Panc1 (cell line): Measurements from ENCODE around the gene NEK5. TPM values are rescaled to one million over a fixed set of nuclear protein-coding genes. Genes with fewer than 3 reads are reported as not detected.

Experiments
- ATAC-seq: fragments of 200-7000 bp; cut with Tn5 transposase; 2 replicates; pipeline ENCODE4 v1.9.1; 2020; ENCODE audit warnings: mild to moderate bottlenecking, moderate library complexity
- BruUV-seq: library from RNA; stranded (reverse); fragments of 400-500 nt; replicated peaks from 2 replicates; lab custom pipeline; 2021; lab: Mats Ljungman, UMichigan
- CTCF ChIA-PET: fragments of 300-600 bp; sonication (Branson Sonifier 250); formaldehyde crosslinking; loops from one replicate; lab custom pipeline; 2022; ENCODE audit warnings: antibody characterized with exemption; lab: Charles Lee
- POLR2A ChIA-PET: fragments of 300-600 bp; sonication (Branson Sonifier 250); formaldehyde crosslinking; loops from one replicate; lab custom pipeline; 2022; ENCODE audit warnings: antibody characterized with exemption; lab: Charles Lee
- DNase-seq: peaks from one replicate; pipeline ENCODE4 v3.0.0-alpha.2; 2010; ENCODE audit warnings: low read depth, low spot score
- H3K27ac ChIP-seq: 2 replicates; pipeline ENCODE4 v1.5.1; 2011; ENCODE audit warnings: mild to moderate bottlenecking, low read length, inconsistent platforms
- H3K27me3 ChIP-seq: fragments of 200-500 bp; sonication (Bioruptor generic); 2 replicates; pipeline ENCODE4 v1.6.0; 2014; ENCODE audit warnings: low read length, inconsistent platforms; ENCODE audit not compliant: control insufficient read depth, insufficient read depth
- H3K36me3 ChIP-seq: fragments of 200-500 bp; sonication (Bioruptor generic); 2 replicates; pipeline ENCODE4 v1.5.1; 2014; ENCODE audit warnings: inconsistent platforms, mild to moderate bottlenecking, low read length, moderate library complexity; ENCODE audit not compliant: control insufficient read depth, insufficient read depth
- H3K4me1 ChIP-seq: 2 replicates; pipeline ENCODE4 v1.5.1; 2011; ENCODE audit warnings: inconsistent platforms, mild to moderate bottlenecking, low read length, moderate library complexity; ENCODE audit not compliant: control insufficient read depth, insufficient read depth
- H3K4me3 ChIP-seq, 2 experiments: 2 replicates each; pipeline ENCODE4 v1.5.1; 2011 to 2012; ENCODE audit warnings: low read depth in 2 of 2, low read length in 2 of 2, mild to moderate bottlenecking in 2 of 2, inconsistent platforms in 1 of 2, moderate library complexity in 1 of 2
- H3K9me3 ChIP-seq: fragments of 200-500 bp; sonication (Bioruptor generic); 2 replicates; pipeline ENCODE4 v1.5.1; 2014; ENCODE audit warnings: low read depth, mild to moderate bottlenecking, inconsistent platforms, low read length, moderate library complexity; ENCODE audit not compliant: control insufficient read depth, insufficient read depth
- POLR2AphosphoS5 ChIP-seq: IDR thresholded peaks from 2 replicates; pipeline ENCODE4 v1.6.1; 2012; ENCODE audit warnings: mild to moderate bottlenecking, low read depth, low read length, moderate library complexity
- REST ChIP-seq, 2 experiments: IDR thresholded peaks; 2 replicates each; pipeline ENCODE4 v1.6.1; 2011 to 2012; ENCODE audit warnings: low read depth in 2 of 2, control low read depth in 1 of 2, low read length in 1 of 2, mild to moderate bottlenecking in 1 of 2, moderate library complexity in 1 of 2; ENCODE audit not compliant: insufficient read depth in 1 of 2
- SIN3A ChIP-seq: IDR thresholded peaks from 2 replicates; pipeline ENCODE4 v1.6.1; 2012; ENCODE audit warnings: low read depth, mild to moderate bottlenecking, low read length, moderate library complexity, borderline replicate concordance; ENCODE audit not compliant: insufficient read depth
- TCF7L2 ChIP-seq: IDR thresholded peaks from 2 replicates; pipeline ENCODE4 v1.6.1; 2011; ENCODE audit warnings: mild to moderate bottlenecking, low read depth, low read length, inconsistent platforms
- in situ Hi-C: cut with HindIII; loops from 2 replicates; pipeline ENCODE4 v1.10.0; 2016; ENCODE audit warnings: low sequenced_read_pairs, low pct_unique_long_range_greater_than_20kb
- intact Hi-C: fragments of 100-400 bp; cut with micrococcal nuclease; formaldehyde crosslinking; loops from one replicate; pipeline ENCODE4 v1.10.0; 2022; ENCODE audit not compliant: unreplicated experiment
- total RNA-seq: library from RNA; stranded (reverse); gene quantifications from one replicate; pipeline ENCODE4 v1.2.1, GENCODE V29; 2021; ENCODE audit not compliant: unreplicated experiment
- TF ChIP-seq, protein P1 (sequence below): fragments of 450-650 bp; IDR thresholded peaks from 2 replicates; pipeline ENCODE4 v1.5.1; 2017; ENCODE audit warnings: mild to moderate bottlenecking

NEK5 gene
- total RNA-seq, 1 experiment from 2014 or later = 0.08 TPM

DNA sequence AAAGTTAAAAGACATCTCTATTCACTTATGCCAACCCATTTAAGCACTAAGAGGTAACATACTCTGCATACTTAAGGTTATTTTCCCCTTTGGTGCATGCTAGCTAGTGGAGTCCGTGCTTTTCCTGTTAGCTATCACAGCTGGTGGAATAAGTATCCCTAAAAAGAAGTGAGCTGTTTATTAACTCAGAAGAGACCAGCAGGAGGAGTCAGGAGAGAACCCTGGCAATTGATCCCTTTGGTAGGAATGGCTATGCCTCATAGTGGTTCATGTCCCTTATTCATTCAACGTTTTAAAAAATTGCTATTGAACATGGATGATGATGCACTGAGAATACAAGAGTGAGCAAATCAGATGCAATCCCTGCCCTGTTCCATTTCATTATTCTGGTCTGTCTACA is 12.4 kb upstream of the NEK5 start:
- ATAC-seq = no peak
- in situ Hi-C loops (no loop called here), intact Hi-C loops (no loop called here)

DNA sequence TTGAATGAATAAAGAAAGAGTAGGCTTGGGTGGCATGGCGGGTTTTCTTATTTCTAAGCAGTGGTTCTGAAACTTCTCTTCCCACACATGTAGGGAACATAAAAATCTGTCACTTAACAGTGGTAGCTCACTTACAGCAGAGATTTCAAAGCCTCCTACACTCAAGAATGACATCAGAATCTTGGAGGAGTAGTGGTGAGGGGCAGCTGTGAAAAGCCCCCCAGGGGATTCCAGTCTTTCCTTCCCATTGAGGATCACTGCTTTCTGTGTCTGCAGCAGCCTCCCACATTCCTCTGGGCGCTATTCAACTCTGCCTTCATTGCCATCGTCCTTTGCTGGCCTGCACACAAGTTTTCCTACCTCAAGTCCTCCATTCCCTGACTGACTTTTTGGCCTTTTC is 8.6 kb upstream of the NEK5 start:
- Histone ChIP-seq H3K4me1 (no peaks in the 10 kb centered on the region), H3K9me3 (no peaks in the 10 kb centered on the region), H3K27ac (no peak overlapping the region), H3K27me3 (no peaks in the 10 kb centered on the region), H3K4me3 (no peak overlapping the region), H3K36me3 (no peaks in the 10 kb centered on the region)
- intact Hi-C loops = no loop called here
- ChIA-PET CTCF (no interaction called here), POLR2A (no interaction called here)
- in situ Hi-C loops = no loop called here
- DNase-seq (no peak), ATAC-seq (no peak)
- no TSS peak for BruUV-seq
- TF ChIP-seq, protein P1, sequence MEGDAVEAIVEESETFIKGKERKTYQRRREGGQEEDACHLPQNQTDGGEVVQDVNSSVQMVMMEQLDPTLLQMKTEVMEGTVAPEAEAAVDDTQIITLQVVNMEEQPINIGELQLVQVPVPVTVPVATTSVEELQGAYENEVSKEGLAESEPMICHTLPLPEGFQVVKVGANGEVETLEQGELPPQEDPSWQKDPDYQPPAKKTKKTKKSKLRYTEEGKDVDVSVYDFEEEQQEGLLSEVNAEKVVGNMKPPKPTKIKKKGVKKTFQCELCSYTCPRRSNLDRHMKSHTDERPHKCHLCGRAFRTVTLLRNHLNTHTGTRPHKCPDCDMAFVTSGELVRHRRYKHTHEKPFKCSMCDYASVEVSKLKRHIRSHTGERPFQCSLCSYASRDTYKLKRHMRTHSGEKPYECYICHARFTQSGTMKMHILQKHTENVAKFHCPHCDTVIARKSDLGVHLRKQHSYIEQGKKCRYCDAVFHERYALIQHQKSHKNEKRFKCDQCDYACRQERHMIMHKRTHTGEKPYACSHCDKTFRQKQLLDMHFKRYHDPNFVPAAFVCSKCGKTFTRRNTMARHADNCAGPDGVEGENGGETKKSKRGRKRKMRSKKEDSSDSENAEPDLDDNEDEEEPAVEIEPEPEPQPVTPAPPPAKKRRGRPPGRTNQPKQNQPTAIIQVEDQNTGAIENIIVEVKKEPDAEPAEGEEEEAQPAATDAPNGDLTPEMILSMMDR = no peak
- TF ChIP-seq SIN3A = no peak
- no peak for TF ChIP-seq TCF7L2
- TF ChIP-seq POLR2AphosphoS5 = no peak
- no peak for TF ChIP-seq REST (IDR thresholded peaks at IDR 0.05; ENCODE audit: insufficient read depth in 1 of 2, low read depth in 2 of 2, low read length in 1 of 2)

More for the DNA sequence above, 12.4 kb upstream of the NEK5 start:
- Histone ChIP-seq H3K4me3 (no peak overlapping the region), H3K9me3 (no peaks in the 10 kb centered on the region), H3K27ac (no peak overlapping the region), H3K36me3 (no peaks in the 10 kb centered on the region), H3K27me3 (no peaks in the 10 kb centered on the region), H3K4me1 (no peaks in the 10 kb centered on the region)
- ChIA-PET POLR2A (interaction anchor here (0.5 kb wide), 1 partner anchor 147 kb away, joined by 3 read pairs; no protein-coding TSS in a partner anchor), CTCF (no interaction called here)
- TF ChIP-seq, protein P1 = no peak
- TF ChIP-seq POLR2AphosphoS5 (no peak), SIN3A (no peak), TCF7L2 (no peak), REST (IDR thresholded peaks at IDR 0.05; ENCODE audit: insufficient read depth in 1 of 2, low read depth in 2 of 2, low read length in 1 of 2) (no peak)
- no peak for DNase-seq
- no TSS peak for BruUV-seq
